ENCODE results near the gene AXIN2. TPM values are rescaled to one million over a fixed set of nuclear protein-coding genes. Genes with fewer than 3 reads are reported as not detected.

Gene AXIN2
- total RNA-seq, 1 experiment from 2014 or later: 10.7 TPM

DNA sequence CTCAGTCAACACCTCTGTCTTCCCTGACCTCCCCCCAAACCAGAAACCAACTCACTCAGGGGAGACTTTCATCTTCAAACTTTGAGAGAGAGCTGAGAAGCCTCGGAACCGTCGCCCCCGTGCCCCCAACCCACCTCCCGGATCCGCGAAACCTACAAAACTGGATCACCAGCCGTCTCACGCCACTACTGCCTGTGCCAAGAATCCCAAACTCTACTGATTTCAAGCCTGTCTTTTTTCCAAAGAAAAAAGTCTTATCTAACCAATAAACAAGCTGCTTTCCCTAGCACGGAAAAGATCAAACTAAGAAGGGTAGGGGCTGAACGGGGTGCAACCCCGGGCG lies 2.0 kb downstream of the AXIN2 start:
- no peaks in the 10 kb centered on the region for H3K9me3 ChIP-seq (ENCODE audit: low read depth, low read length, poor library complexity, severe bottlenecking)
- peaks cover 14% of the 10 kb centered on the region for H3K4me1 ChIP-seq (ENCODE audit: insufficient read depth, low read length, poor library complexity, severe bottlenecking)
- no peak for DNase-seq (ENCODE audit: low spot score)
- ChIA-PET CTCF (interaction anchor here (0.6 to 1.4 kb wide), 2 partner anchors 196 to 265 kb away, joined by 3 to 6 read pairs; no protein-coding TSS in a partner anchor), POLR2A (ENCODE audit: low non-redundant PET) (no interaction called here)
- TF ChIP-seq, protein P1, sequence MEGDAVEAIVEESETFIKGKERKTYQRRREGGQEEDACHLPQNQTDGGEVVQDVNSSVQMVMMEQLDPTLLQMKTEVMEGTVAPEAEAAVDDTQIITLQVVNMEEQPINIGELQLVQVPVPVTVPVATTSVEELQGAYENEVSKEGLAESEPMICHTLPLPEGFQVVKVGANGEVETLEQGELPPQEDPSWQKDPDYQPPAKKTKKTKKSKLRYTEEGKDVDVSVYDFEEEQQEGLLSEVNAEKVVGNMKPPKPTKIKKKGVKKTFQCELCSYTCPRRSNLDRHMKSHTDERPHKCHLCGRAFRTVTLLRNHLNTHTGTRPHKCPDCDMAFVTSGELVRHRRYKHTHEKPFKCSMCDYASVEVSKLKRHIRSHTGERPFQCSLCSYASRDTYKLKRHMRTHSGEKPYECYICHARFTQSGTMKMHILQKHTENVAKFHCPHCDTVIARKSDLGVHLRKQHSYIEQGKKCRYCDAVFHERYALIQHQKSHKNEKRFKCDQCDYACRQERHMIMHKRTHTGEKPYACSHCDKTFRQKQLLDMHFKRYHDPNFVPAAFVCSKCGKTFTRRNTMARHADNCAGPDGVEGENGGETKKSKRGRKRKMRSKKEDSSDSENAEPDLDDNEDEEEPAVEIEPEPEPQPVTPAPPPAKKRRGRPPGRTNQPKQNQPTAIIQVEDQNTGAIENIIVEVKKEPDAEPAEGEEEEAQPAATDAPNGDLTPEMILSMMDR (conservative IDR thresholded peaks at IDR 0.05; ENCODE audit: low read depth, low read length): no peak
- no peak for TF ChIP-seq EZH2 (IDR thresholded peaks at IDR 0.05; ENCODE audit: borderline replicate concordance, low read depth, low read length, poor library complexity, severe bottlenecking)
- no peaks in the 10 kb centered on the region for H3K36me3 ChIP-seq (ENCODE audit: insufficient read depth, low read length, poor library complexity, severe bottlenecking)
- no peaks in the 10 kb centered on the region for H3K27me3 ChIP-seq (replicated peaks; ENCODE audit: insufficient read depth, low read depth, low read length, poor library complexity)
- peak overlapping the region; percentile 77 for H3K27ac ChIP-seq (ENCODE audit: low read depth, low read length, poor library complexity, severe bottlenecking)
- peak overlapping the region; percentile 91 for H3K4me3 ChIP-seq (ENCODE audit: low read depth, low read length, poor library complexity, severe bottlenecking)
- no TSS peak for BruUV-seq (replicated peaks)
- intact Hi-C loops (cut with micrococcal nuclease; ENCODE audit: unreplicated experiment): loop anchor here (5.0 to 10.0 kb wide), 2 partner anchors 282 to 605 kb away; no protein-coding TSS in a partner anchor

DNA sequence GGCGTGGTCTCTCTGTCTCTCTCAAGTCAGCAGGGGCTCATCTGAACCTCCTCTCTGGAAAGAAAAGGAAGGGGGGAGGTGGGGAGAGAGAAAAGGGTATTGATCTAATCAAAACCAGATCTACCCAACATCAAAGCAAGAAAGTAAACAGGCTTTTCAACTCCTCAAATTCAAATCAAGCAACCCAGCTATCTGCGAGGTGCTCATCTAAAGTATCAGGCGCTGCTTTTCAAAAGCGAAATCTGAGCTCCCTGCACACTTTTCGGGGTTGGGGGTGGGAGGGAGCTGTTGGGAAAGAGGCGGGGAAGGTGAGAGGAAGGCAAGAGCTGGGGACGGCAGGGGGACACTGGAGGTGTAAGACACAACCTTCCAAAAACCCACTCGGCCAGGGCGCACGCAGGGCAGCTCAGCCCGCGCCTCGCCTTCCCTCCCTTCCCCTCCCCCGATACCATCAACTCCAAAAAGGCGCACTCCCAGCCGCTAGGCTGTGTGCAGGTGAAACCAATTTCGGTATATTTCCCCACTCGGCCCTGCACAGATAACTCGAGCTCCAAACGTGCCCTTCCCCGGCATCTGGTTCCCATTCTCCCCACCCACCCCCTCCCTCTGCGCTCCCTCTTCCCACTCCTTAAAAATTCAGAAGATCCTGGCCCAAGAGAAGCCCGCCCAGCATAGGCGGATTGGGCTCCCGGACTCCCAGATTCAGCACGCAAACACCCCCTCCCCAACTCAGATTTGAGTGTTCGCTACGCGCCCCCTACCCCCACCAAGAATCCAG lies 2.6 kb downstream of the AXIN2 start:
- no peaks in the 10 kb centered on the region for H3K9me3 ChIP-seq (ENCODE audit: low read depth, low read length, poor library complexity, severe bottlenecking)
- H3K36me3 ChIP-seq (ENCODE audit: insufficient read depth, low read length, poor library complexity, severe bottlenecking): no peaks in the 10 kb centered on the region
- H3K27me3 ChIP-seq (replicated peaks; ENCODE audit: insufficient read depth, low read depth, low read length, poor library complexity): no peaks in the 10 kb centered on the region
- peak; percentile 14 for DNase-seq (ENCODE audit: low spot score)
- intact Hi-C loops (cut with micrococcal nuclease; ENCODE audit: unreplicated experiment): loop anchor here (5.0 to 10.0 kb wide), 2 partner anchors 282 to 606 kb away; no protein-coding TSS in a partner anchor
- no TSS peak for BruUV-seq (replicated peaks)
- H3K4me1 ChIP-seq (ENCODE audit: insufficient read depth, low read length, poor library complexity, severe bottlenecking): peaks cover 17% of the 10 kb centered on the region
- TF ChIP-seq, protein P1 (conservative IDR thresholded peaks at IDR 0.05; ENCODE audit: low read depth, low read length): no peak
- no peak for TF ChIP-seq EZH2 (IDR thresholded peaks at IDR 0.05; ENCODE audit: borderline replicate concordance, low read depth, low read length, poor library complexity, severe bottlenecking)
- H3K27ac ChIP-seq (ENCODE audit: low read depth, low read length, poor library complexity, severe bottlenecking): no peak overlapping the region
- POLR2A ChIA-PET (ENCODE audit: low non-redundant PET): no interaction called here
- H3K4me3 ChIP-seq (ENCODE audit: low read depth, low read length, poor library complexity, severe bottlenecking): peak overlapping the region; percentile 91
- CTCF ChIA-PET: interaction anchor here (0.6 to 1.4 kb wide), 3 partner anchors 195 to 611 kb away, joined by 3 to 6 read pairs (median 5); no protein-coding TSS in a partner anchor

DNA sequence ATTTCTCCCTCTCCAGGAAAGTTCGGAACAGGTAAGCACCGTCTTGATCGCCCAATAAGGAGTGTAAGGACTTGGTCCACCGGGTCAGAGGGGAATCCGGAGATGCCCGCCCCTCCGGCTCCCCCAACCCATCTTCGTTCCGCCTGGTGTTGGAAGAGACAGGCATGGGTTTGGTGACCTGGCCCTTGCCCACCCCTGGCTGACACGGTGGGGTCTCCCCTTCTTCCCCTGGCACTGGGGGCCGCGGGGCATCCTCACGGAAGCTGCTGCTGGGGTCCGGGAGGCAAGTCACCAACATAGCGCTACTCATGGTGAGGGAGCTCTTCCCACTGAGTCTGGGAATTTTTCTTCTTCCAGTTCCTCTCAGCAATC lies 3.2 kb downstream of the AXIN2 start:
- ChIA-PET CTCF (interaction anchor here (0.6 to 1.4 kb wide), 2 partner anchors 264 to 611 kb away, joined by 5 to 6 read pairs; no protein-coding TSS in a partner anchor), POLR2A (ENCODE audit: low non-redundant PET) (no interaction called here)
- TF ChIP-seq EZH2 (IDR thresholded peaks at IDR 0.05; ENCODE audit: borderline replicate concordance, low read depth, low read length, poor library complexity, severe bottlenecking): no peak
- TF ChIP-seq, protein P1 (conservative IDR thresholded peaks at IDR 0.05; ENCODE audit: low read depth, low read length): no peak
- DNase-seq (ENCODE audit: low spot score): no peak
- Histone ChIP-seq H3K36me3 (ENCODE audit: insufficient read depth, low read length, poor library complexity, severe bottlenecking) (no peaks in the 10 kb centered on the region), H3K27me3 (replicated peaks; ENCODE audit: insufficient read depth, low read depth, low read length, poor library complexity) (no peaks in the 10 kb centered on the region), H3K27ac (ENCODE audit: low read depth, low read length, poor library complexity, severe bottlenecking) (no peak overlapping the region), H3K4me3 (ENCODE audit: low read depth, low read length, poor library complexity, severe bottlenecking) (peak overlapping the region; percentile 91), H3K4me1 (ENCODE audit: insufficient read depth, low read length, poor library complexity, severe bottlenecking) (peaks cover 19% of the 10 kb centered on the region), H3K9me3 (ENCODE audit: low read depth, low read length, poor library complexity, severe bottlenecking) (no peaks in the 10 kb centered on the region)
- intact Hi-C loops (cut with micrococcal nuclease; ENCODE audit: unreplicated experiment): loop anchor here (5.0 to 10.0 kb wide), 2 partner anchors 281 to 607 kb away; no protein-coding TSS in a partner anchor
- no TSS peak for BruUV-seq (replicated peaks)
